ENCODE measurements around the gene TMED10.
"Not testable (repeated sequence)": the region's sequence is repeated elsewhere in the genome, so short reads cannot be mapped to it uniquely, and the experiment has no call there.

TMED10 gene

GRCh38 chr14:75127474-75127820 lies 49.0 kb downstream of the TMED10 start:
- not testable (repeated sequence) for DNase-seq (ENCODE audit: low read depth)

DNA sequence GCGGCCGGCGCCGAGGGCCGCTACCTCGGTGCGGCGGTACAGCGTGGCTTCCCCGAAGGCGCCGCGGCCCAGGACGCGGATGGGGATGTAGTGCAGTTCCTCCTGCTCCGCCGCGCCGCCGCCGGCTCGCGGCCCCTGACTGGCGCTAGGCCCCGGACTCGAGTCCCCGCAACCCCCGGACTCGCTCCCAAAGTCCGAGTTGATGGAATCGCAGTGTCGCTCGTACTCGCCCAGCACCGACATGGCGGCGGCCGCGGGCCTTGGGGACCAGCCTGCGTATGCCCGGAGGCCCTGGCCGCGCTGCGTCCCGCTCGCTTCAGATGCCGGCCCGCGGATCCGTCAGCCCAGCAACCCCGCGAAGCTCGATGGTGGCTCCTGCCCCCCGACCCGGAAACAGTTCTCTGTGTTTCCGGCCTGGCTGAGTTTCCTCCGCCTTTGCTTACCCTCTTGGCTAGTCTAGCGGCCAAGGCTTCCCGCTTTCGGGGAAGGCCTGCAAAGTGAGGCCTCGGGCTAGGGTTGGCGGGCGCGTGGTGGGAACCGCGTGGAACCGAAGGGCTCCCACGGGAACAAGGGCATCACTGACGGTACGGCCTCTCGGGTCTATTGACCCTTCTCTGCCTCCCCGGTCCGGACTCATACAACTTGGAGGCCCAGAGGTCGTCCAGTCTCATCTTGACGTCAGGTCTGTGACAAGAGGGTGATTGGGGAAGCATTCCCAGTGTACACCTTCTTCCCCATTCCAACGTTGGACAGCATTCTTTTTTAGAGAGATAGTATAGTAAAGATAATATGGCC lies 49.5 kb downstream of the TMED10 start, which contains the start of gene NEK9:
NEK9 (minus strand) TSS at position 370 of the 795 bp plus-strand sequence; CDS start at position 243, 127 bp downstream.
- peak; percentile 53 for DNase-seq (ENCODE audit: low read depth)

- no peak for DNase-seq (ENCODE audit: low read depth)
Measured at GRCh38 chr14:75126121-75126544, 50.3 kb downstream of the TMED10 start.

- DNase-seq (ENCODE audit: low read depth): peak; percentile 53
Measured at GRCh38 chr14:75125617-75126016, 50.8 kb downstream of the TMED10 start.

DNA sequence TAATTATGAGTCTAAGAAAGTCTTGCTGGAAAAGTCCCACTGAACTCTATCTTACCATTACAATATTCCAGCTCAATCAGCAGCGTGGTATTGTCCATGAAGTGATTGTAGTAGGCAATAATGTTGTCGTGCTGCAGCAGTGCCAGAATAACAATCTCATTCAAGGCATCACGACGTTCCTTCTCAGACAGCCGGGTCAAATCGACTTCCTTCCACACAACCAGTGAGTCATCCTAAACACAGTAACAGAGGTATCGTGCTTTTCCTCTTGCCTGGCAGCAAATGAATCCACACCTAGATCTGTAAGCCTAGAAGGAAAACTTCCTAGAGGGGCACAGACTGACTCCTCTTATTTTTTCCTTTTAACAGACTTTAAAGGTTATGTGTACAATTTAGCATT lies 52.4 kb downstream of the TMED10 start:
- DNase-seq (ENCODE audit: low read depth): peak; percentile 46

GRCh38 chr14:75121552-75121951 lies 54.9 kb downstream of the TMED10 start:
- no peak for DNase-seq (ENCODE audit: low read depth)

DNA sequence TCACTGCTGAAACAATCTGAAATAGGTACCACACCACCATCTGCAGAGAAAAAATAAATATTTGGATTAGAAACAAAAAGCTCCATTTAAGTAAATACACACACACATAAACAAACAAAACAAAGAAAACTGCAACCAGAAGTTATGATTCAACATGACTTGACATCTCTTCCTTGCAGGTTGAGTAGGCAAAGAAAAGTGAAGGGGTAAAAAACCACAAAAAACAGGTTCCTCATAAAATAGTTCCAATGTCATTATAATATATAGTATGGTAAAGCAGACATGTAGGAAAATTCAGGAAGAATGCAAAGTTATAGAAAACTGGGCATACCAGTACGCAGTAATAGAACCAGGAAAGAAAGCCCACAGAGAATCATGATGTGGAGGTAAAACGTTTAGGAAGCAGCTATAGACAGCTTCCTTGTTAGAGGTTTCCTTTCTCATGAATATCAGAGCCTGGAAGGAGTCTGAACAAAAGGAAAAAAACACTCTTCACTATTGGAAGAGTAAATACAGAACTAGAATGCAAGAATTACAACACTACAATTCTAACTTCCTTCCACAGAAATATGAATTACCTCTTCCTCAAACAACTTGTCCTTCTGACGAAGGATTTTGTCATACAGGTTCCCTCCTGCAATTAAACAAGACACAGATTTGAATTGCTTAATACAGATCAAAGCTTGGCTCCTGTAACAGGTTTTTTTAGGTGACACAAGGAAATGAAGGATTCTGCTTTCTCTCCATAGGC lies 55.7 kb downstream of the TMED10 start:
- no peak for DNase-seq (ENCODE audit: low read depth)

GRCh38 chr14:75119056-75119455 lies 57.4 kb downstream of the TMED10 start:
- no peak for DNase-seq (ENCODE audit: low read depth)

DNA sequence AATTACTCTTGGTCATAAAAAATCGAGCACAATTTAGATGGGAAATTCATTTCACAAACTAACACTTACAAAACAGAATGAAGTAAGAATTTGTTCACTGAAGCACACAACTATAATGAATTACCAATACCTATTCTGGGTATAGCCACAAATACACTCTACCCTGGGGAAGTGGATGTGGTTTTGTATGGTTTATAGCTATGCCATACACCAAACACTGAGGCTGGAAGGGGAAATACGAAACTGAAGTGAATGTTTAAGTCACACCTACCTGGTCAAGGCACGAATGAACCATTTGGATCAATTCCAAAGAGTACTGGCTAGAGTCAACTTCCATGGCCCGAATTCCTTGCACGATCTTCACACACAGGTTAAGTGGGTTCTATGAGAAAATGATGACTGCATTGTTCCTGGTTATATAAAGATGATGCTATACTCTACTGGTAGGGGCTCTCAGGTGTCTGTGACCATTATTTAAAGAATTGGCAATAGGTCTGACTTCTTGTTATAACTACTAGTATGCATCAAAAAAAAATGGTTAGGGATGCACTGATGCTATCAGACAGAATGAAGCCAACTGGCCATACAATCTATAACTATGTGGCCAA lies 62.4 kb downstream of the TMED10 start:
- no peak for DNase-seq (ENCODE audit: low read depth)

GRCh38 chr14:75109877-75110276 lies 66.5 kb downstream of the TMED10 start:
- DNase-seq (ENCODE audit: low read depth): no peak

DNA sequence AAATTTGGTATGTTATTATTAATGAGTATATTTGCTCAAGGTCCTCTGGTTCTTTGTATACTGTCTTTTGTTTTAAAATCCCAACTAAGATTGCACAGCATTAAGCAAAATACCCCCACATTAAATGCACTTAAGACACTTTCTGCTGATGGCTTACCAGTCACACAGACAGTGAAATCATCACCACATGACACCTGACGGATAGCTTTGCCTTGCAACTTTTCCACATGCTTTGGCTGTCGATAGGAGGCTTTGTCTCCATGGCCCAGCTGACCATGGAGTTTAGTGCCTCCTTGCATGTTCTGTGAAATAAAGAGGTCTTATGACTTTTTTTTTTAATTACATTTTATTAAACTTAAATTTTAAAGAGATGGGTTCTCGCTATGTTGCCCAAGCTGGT lies 69.2 kb downstream of the TMED10 start:
- no peak for DNase-seq (ENCODE audit: low read depth)

DNA sequence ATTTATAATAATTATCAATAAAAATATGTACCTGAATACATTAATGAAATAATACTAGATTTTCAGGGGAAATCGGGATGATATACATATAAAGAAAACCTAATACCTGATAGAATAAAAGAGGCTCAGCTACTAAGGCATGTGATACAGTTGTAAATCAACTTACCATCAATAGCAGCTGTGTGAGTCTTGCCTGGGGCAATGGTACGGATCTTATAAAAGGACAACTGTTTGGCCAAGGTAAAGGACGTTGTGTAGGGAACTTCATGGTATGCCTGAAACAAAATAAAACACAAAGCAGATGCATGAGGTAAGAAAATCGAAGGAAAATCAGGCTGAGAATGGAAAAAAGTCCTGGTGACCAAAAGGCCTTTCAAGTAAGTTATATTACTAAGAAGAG lies 74.9 kb downstream of the TMED10 start:
- DNase-seq (ENCODE audit: low read depth): no peak

- DNase-seq (ENCODE audit: low read depth): no peak
Measured at GRCh38 chr14:75098682-75099081, 77.7 kb downstream of the TMED10 start.

DNA sequence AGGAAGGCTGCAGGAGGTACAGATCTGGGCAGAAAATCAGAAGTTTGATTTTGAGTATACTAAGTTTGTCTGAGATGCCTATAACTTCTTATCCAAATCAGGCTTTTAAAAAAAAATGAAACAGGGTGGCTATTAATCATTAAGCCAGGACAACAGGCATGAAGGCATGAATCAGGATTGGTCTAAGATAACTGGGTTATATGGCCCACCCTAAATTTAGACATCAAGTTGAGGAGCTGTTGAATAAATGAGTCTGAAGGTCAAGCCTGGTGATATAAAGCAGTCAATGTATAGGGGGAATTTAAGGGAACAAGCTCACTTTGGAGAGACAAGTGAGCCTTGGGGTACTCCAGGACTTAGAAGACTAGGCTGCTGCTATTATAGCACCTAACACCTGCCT lies 78.2 kb downstream of the TMED10 start:
- DNase-seq (ENCODE audit: low read depth): no peak

- no peak for DNase-seq (ENCODE audit: low read depth)
Measured at GRCh38 chr14:75096959-75097358, 79.5 kb downstream of the TMED10 start.

DNA sequence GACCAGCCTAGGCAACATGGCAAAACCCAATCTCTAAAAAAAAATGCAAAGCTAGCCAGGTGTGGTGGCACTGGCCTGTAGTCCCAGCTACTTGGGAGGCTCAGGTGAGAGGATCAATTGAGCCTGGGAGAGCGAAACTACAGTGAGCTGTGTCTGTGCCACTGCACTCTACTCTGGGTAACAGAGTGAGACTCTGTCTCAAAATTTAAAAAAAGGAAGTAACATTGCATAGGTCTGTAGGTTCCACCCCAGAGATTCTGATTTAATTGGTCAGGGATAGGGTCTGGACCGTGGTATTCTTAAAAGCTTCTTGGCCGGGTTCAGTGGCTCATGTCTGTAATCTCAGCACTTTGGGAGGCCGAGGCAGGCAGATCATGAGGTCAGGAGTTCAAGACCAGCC lies 80.7 kb downstream of the TMED10 start:
- no peak for DNase-seq (ENCODE audit: low read depth)

- no peak for DNase-seq (ENCODE audit: low read depth)
Measured at GRCh38 chr14:75094896-75095295, 81.5 kb downstream of the TMED10 start.

DNA sequence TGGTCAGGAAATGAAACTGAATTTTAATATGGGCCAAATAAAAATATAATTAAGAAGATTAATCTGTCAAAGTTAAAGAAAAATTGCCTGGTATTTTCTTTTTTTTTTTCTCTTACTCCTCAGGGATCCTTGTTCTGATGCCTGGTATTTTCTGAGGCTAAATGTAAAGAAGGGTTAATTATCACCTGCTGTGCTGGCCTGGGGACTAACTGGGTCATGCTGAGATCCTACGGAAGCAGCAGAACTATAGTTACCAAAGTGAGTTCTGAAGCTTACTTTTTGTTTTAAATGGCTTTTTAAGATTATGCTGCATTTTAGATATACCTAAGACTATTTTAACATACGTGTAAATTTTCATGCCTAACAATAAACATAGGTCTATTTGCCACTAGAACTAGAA lies 83.7 kb downstream of the TMED10 start:
- DNase-seq (ENCODE audit: low read depth): no peak

GRCh38 chr14:75091251-75091650 lies 85.2 kb downstream of the TMED10 start:
- no peak for DNase-seq (ENCODE audit: low read depth)

DNA sequence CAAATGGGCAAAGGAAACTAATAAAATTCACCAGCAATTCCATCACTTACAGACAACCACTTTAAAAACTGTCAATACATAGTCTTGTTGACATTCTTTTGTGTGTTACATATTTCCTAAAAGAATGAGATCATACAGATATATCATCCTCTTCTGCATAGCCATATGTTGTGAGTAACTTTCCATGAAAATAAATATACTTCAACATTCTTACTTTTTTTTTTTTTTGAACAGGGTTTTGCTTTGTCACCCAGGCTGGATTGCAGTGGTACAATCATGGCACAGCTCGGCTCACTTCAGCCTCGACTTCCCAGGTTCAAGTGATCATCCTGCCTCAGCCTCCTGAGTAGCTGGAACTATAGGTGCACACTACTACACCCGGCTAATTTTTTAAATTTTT lies 86.1 kb downstream of the TMED10 start:
- DNase-seq (ENCODE audit: low read depth): no peak

DNA sequence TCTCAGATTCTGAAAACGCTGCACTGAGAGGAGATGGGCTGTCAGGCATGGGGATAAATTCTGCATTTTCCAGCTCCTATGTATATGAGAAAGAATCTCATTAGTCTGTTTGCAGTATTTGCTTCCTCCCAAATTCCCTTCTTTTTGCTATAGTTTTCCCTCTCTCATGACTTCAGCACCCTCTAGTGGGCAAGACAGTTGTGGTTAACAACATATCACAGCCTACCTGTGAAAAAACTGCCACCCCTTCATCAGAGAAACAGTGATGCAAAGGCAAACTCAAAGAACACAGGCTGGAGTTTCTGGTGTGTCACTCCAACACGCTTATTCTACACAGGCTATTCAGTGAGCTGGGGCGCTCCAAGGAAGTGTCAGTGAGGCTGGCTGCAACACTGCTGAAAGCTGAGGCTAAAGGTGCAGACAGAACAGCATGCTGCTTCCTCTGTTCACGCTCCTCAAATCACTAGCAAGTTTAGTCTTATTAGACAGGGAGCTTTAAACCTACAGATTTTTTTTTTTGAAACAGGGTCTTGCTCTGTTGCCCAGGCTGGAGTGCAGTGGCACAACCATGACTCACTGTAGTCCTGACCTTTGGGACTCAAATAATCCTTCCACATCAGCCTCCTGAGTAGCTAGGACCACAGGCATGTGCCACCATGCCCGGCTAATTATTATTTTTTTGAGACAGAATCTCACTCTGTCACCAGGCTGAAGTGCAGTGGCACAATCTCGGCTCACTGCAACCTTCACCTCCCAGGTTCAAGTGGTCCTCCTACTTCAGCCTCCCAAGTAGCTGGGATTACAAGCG lies 87.6 kb downstream of the TMED10 start:
- no peak for DNase-seq (ENCODE audit: low read depth)

DNA sequence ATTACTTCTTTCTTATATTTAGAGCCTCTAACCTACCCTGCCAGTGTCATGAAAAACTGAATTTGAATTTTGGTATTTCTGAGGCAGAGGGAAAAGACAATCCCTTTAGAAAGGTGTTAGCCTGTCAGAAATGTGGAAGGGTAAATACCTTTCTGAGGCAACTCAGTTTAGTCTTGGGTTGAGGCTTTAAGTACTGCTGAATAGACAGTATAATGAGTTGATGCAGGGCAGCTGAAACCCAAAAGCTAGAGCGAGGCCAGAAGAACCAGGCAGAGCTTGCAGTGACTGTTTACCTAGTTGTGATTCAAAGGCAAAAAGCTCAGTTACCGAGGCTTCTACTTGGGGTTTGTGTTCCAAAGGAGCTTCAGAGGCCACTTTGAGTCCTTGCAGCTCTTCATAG lies 88.3 kb downstream of the TMED10 start:
- no peak for DNase-seq (ENCODE audit: low read depth)
